ENCODE measurements around the gene CCL22.
A peak's percentile ranks its signal among the peaks of the same experiment; 100 is the strongest.

CCL22 gene

GRCh38 chr16:57377080-57377841 is 18.7 kb downstream of the CCL22 start:
- DNase-seq = peak; percentile 84 to 85

GRCh38 chr16:57379579-57379978 is 21.0 kb downstream of the CCL22 start:
- DNase-seq = no peak

GRCh38 chr16:57380671-57381462 is 22.3 kb downstream of the CCL22 start:
- no peak for DNase-seq

GRCh38 chr16:57381791-57382534 is 23.4 kb downstream of the CCL22 start:
- no peak for DNase-seq

GRCh38 chr16:57382535-57383275 is 24.1 kb downstream of the CCL22 start:
- no peak for DNase-seq

- no peak for DNase-seq
Measured at GRCh38 chr16:57383276-57384247, 25.0 kb downstream of the CCL22 start.

- DNase-seq = no peak
Measured at GRCh38 chr16:57384248-57385070, 25.9 kb downstream of the CCL22 start.

- DNase-seq = no peak
Measured at GRCh38 chr16:57385083-57385482, 26.5 kb downstream of the CCL22 start.

- peak in 1 of 2 experiments; percentile 20 for DNase-seq
Measured at GRCh38 chr16:57386381-57386951, 27.9 kb downstream of the CCL22 start.

GRCh38 chr16:57387598-57388354 is 29.2 kb downstream of the CCL22 start:
- no peak for DNase-seq

GRCh38 chr16:57388359-57389086 is 29.9 kb downstream of the CCL22 start:
- DNase-seq = no peak

GRCh38 chr16:57389087-57389468 is 30.5 kb downstream of the CCL22 start:
- DNase-seq = no peak

- no peak for DNase-seq
Measured at GRCh38 chr16:57390636-57391295, 32.2 kb downstream of the CCL22 start.

- no peak for DNase-seq
Measured at GRCh38 chr16:57391300-57391699, 32.7 kb downstream of the CCL22 start.

GRCh38 chr16:57391708-57392107 is 33.1 kb downstream of the CCL22 start:
- no peak for DNase-seq

GRCh38 chr16:57392694-57393093 is 34.1 kb downstream of the CCL22 start:
- DNase-seq = no peak

GRCh38 chr16:57394444-57394843 is 35.9 kb downstream of the CCL22 start:
- no peak for DNase-seq

GRCh38 chr16:57395026-57395425 is 36.4 kb downstream of the CCL22 start:
- no peak for DNase-seq
